LHCN-M2 (cell line): ENCODE results near the gene STIM1. TPM values are rescaled to one million over a fixed set of nuclear protein-coding genes. Genes with fewer than 3 reads are reported as not detected.
"Not testable (repeated sequence)": the region's sequence is repeated elsewhere in the genome, so short reads cannot be mapped to it uniquely, and the experiment has no call there.

Experiments used
- DNase-seq: peaks from one replicate; pipeline ENCODE4 v3.0.0-alpha.2; 2012; ENCODE audit warnings: low read depth
- total RNA-seq: library from RNA; depleted of rRNA; stranded (reverse); fragments of >200 nt; gene quantifications from 2 replicates; pipeline ENCODE4 v1.2.3, GENCODE V29; 2014

STIM1 gene
- total RNA-seq, 1 experiment from 2014 or later: 25.0 TPM

DNA sequence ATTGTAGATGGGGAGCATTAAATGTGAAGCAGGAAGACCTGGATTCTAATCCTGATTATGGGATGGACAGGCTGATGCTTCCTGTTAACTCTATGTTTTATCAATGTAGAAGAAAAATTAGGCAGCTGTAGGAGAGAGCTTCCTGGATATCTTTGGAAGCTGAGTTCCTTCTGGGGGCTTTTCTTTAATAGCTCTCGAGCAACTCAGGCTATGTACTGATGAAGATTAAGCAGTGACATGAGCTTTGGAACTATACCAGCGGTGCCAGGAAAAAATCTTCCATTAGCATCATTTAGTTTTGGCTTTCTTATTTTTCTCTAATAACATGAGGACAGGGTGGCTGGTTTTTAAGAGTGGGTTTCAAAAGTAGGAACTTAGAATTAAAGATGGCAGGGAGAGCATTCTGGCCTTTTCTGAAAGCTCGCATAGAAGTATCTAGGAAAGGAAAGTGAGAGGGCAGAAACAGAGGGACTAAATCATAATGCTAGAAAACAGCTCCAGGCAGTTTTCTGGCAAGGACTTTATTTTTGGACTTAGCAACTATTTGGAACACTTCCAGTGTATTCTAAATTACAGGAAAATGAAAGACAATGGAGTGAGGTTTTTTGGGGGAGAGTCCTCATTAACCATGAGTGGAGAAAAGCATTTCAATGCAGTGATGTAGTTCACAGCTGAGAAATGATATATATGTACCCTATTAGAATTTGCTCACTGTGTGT lies 169.9 kb downstream of the STIM1 start:
- peak; percentile 18 for DNase-seq

- peak; percentile 34 for DNase-seq
These were observed 170.5 kb downstream of the STIM1 start for GRCh38 chr11:4025967-4026324.

GRCh38 chr11:4026389-4026788 lies 170.9 kb downstream of the STIM1 start:
- DNase-seq: no peak

GRCh38 chr11:4027746-4028145 lies 172.3 kb downstream of the STIM1 start:
- no peak for DNase-seq

GRCh38 chr11:4030197-4030596 lies 174.7 kb downstream of the STIM1 start:
- DNase-seq: no peak

DNA sequence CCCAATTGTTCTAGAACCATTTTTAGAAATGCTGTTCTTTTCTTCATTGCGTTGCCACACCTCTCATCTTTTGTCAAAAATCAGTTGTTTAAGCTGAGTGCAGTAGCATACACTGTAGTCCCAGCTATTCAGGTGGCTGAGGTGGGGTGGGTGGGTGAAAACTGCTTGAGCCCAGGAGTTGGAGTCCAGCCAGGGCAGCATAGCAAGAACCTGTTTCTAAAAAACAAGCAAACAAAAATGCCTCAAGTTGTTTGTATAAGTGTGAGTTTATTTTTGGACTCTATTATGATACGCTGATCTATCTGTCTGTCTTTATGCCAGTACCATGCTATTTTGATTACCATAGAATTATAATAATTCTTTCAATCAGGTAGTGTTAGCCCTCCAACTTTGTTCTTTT lies 176.6 kb downstream of the STIM1 start:
- DNase-seq: no peak

DNA sequence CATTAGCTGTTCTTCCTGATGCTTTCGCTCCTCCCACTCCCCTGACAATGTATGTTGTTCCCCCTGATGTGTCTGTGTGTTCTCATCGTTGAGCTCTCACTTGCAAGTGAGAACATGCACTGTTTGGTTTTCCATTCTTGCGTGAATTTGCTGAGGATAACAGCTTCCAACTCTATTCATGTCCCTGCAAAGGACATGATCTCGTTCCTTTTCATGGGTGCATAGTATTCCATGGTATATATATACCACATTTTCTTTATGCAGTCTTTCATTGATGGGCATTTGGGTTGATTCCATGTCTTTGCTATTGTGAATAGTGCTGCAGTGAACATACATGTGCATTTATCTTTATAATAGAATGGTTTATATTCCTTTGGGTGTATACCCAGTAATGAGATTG lies 180.5 kb downstream of the STIM1 start:
- DNase-seq: no peak

GRCh38 chr11:4039011-4039410 lies 183.5 kb downstream of the STIM1 start:
- DNase-seq: peak; percentile 57

GRCh38 chr11:4040461-4040860 lies 185.0 kb downstream of the STIM1 start:
- no peak for DNase-seq

- DNase-seq: peak; percentile 90
These were observed 186.4 kb downstream of the STIM1 start for GRCh38 chr11:4041731-4042391.

- no peak for DNase-seq
These were observed 189.6 kb downstream of the STIM1 start for GRCh38 chr11:4044976-4045646.

DNA sequence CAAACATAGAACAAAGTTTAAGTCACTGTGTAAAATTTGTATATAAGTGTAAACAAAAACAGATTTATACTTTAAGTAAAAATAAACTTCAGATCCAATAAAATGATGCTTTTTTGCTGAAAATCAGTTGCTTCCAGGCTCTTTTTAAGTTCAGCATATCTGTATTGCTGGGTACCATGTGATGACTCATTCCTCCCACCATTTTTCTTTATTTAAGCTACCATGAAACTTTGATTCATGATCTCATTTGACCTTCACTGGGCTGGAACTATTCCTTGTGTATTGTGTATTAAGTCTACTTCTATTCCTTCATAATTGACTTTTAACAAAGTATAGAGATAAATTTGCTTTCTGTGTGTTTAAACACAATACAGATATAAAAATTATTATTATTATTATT lies 192.9 kb downstream of the STIM1 start:
- no peak for DNase-seq

GRCh38 chr11:4049006-4049405 lies 193.5 kb downstream of the STIM1 start:
- no peak for DNase-seq

GRCh38 chr11:4050138-4050537 lies 194.7 kb downstream of the STIM1 start:
- DNase-seq: no peak

GRCh38 chr11:4053200-4053599 lies 197.7 kb downstream of the STIM1 start:
- DNase-seq: not testable (repeated sequence)

DNA sequence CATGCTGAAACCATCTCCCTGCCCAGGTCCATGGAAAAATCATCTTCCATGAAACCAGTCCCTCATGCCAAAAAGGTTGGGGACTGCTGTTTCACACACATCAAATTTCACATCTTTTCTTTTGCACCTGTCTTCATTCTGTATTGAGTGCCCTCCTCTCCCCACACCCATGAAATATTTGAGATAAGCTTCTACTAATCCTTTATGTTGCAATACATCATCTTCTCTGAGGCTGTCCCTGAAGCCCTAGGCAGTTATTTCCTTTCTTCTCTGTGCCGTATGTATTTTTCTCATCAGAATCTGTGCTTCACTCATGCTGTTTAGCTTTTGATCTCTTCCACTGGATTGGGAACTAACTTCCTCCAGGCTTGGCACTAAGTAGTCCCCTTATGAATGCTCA lies 199.2 kb downstream of the STIM1 start:
- DNase-seq: no peak

DNA sequence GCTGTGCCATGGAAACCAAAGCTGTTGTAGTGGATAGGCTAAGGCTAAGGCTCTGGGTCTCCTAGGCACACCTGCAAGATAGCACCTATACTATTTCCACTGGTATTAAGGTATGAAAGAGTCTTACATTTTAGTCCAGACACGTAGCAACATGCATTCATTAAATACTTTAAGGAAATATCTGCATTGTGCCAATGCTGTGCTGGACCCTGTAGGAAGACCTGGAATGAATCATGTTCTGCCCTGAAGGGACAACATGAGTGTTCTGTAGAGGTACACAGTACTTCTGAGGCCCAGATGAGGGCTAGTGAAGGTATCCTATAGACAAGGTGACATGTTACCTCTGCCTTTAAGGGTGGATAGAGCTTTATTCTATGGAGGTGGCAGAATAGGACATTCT lies 204.0 kb downstream of the STIM1 start:
- no peak for DNase-seq

GRCh38 chr11:4060182-4060923 lies 204.9 kb downstream of the STIM1 start:
- no peak for DNase-seq

- no peak for DNase-seq
These were observed 206.2 kb downstream of the STIM1 start for GRCh38 chr11:4061700-4062099.

GRCh38 chr11:4063348-4063747 lies 207.9 kb downstream of the STIM1 start:
- DNase-seq: no peak

DNA sequence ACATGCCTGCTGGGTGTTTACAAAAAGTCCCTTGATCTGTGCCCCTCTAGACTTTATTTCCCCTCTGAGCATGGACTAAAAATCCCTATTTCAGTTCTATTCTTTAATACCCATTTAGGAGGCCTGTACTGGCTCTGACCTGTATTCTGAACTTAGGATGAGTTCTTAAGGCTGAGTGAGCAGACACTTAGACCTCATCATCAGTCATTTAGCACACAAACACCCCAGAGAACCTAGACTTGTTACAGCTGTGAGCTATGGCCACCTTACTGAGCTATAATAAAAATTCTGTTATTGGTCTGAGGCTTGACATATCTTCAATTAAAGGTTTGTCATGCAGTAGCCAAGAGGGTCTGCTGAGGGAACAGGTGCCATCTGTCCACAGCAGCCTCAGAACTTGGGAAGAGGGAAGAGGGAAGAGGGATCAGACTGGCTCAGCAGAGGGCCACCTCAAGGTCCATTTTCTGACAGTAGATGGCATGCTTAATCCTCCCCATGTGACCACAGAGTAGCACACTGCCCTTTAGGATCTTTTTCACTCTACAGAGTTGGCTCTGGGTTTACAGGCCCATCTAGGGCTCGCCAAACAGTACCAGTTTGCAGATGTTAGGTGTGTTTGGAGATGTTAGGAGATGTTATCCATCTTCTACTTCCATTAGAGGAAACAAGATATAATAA lies 209.0 kb downstream of the STIM1 start:
- no peak for DNase-seq

- no peak for DNase-seq
These were observed 209.6 kb downstream of the STIM1 start for GRCh38 chr11:4065086-4065485.
